ENCODE data around the gene OTX2. TPM values are rescaled to one million over a fixed set of nuclear protein-coding genes. Genes with fewer than 3 reads are reported as not detected.

OTX2 gene
- total RNA-seq, 1 donor from 2014 or later = 0.27 TPM

DNA sequence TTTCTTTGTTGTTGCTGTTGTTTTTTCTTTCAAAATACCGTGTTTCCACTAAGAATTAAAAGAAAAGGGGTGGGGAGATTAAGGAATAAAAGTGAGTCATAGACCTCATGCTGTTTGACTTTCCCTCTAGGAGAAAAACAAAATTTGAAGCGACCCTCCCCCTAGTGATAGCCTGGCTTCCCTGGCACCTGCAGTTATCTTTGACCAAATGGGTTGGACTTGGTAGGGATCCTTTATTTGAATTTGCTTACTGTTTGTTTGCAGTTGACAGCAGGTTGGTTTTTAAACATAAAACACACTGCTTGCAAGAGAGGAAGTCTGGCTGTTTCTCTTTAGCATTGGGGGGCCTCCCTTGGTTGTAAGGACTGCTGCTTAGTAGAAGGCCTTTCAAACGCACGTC lies 14.0 kb downstream of the OTX2 start:
- Mint-ChIP-seq H3K27me3 (ENCODE audit: low read depth) (peaks cover 93% of the 10 kb centered on the region), H3K4me3 (no peak overlapping the region), H3K4me1 (peaks cover 2% of the 10 kb centered on the region), H3K27ac (no peak overlapping the region), H3K36me3 (no peaks in the 10 kb centered on the region), H3K9me3 (no peaks in the 10 kb centered on the region)
- TF ChIP-seq, protein P1, sequence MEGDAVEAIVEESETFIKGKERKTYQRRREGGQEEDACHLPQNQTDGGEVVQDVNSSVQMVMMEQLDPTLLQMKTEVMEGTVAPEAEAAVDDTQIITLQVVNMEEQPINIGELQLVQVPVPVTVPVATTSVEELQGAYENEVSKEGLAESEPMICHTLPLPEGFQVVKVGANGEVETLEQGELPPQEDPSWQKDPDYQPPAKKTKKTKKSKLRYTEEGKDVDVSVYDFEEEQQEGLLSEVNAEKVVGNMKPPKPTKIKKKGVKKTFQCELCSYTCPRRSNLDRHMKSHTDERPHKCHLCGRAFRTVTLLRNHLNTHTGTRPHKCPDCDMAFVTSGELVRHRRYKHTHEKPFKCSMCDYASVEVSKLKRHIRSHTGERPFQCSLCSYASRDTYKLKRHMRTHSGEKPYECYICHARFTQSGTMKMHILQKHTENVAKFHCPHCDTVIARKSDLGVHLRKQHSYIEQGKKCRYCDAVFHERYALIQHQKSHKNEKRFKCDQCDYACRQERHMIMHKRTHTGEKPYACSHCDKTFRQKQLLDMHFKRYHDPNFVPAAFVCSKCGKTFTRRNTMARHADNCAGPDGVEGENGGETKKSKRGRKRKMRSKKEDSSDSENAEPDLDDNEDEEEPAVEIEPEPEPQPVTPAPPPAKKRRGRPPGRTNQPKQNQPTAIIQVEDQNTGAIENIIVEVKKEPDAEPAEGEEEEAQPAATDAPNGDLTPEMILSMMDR (IDR thresholded peaks at IDR 0.05; ENCODE audit: unreplicated experiment) = no peak
- no peak for DNase-seq (ENCODE audit: low spot score in 2 of 2, unreplicated experiment in 2 of 2)

DNA sequence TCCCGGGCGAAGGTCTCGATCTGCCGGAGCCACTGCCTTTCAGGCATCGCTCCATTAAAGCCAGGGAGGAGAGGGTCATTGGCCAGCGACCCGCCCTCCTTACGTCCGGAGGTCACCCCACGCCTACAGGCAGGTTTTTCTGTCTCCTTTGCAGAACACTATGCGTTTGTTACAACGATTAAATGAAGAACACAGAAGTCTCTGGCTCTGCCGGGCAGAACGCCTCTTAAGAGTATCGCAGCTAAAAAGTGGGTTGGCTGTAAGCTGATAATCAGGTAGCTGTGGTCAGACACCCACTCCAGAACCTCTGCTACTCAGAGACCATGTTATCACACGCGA lies 15.0 kb downstream of the OTX2 start:
- no peak overlapping the region for H3K4me3 Mint-ChIP-seq
- no peak for DNase-seq (ENCODE audit: low spot score in 2 of 2, unreplicated experiment in 2 of 2)
- no peaks in the 10 kb centered on the region for H3K36me3 Mint-ChIP-seq
- TF ChIP-seq, protein P1 (IDR thresholded peaks at IDR 0.05; ENCODE audit: unreplicated experiment) = no peak
- peaks cover 2% of the 10 kb centered on the region for H3K4me1 Mint-ChIP-seq
- no peaks in the 10 kb centered on the region for H3K9me3 Mint-ChIP-seq
- H3K27ac Mint-ChIP-seq = no peak overlapping the region
- H3K27me3 Mint-ChIP-seq (ENCODE audit: low read depth) = peaks cover 93% of the 10 kb centered on the region

DNA sequence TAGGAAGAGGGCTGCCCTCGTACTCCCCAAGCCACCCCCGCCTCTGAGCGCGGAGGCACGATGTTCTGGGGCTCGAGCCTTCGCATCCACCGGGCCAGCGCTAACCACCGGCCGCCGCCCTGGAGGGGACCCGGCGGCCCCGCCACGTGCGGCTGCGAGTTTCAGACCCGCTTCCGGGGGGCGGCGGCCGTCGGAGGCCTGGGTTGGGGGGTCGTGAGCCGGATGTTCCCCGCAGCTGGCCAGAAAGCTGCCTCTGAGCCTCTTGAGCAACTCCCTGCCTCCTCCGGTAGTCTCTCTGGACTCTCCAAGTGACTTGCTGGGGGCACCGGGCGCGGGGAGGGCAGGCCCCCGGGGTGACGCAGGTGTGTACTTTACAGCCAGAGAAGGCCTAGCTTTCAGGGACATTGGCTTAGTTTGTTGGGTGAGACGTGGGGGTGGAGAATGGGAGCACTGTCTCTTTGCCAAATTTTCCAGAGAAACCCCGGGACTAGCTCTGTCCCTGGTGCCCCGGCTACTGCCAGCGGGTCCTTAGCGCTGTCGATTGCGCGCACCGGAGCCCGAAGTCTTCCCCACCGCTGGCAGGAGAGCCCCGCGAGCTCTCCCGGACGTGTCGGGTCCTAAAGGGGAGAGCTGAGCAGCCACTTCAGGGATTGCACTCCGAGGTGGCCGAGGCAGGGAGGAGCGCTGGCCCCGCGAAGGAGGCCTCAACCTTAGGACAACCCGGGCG lies 15.6 kb downstream of the OTX2 start:
- Mint-ChIP-seq H3K4me1 (peaks cover 2% of the 10 kb centered on the region), H3K36me3 (no peaks in the 10 kb centered on the region), H3K9me3 (no peaks in the 10 kb centered on the region), H3K4me3 (no peak overlapping the region), H3K27me3 (ENCODE audit: low read depth) (peaks cover 93% of the 10 kb centered on the region), H3K27ac (no peak overlapping the region)
- DNase-seq (ENCODE audit: low spot score in 2 of 2, unreplicated experiment in 2 of 2) = peak in 1 of 2 experiments; percentile 56
- TF ChIP-seq, protein P1 (IDR thresholded peaks at IDR 0.05; ENCODE audit: unreplicated experiment) = no peak

DNA sequence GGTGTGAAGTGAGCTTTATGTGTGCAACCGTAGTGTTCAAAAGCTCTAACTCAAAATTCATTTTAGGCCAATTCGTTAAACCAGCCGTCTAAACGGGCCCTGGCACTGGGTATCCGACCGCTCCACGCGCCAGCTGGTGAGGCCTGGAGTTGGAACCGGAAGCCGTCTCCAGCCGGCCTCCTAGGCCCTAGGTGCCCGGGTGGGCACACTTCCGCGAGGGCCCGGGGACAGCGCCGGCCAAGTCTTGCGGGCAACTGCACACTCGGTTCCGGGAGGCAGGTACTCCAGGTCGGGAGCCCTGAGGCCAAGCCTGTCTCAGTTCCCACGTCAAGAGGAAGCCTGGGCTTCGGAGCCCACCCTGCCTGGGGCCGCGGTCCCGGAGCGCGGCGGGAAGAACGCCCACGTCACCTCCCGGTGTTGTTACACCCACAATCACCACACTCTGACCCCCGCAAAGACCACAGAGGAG lies 16.2 kb downstream of the OTX2 start:
- TF ChIP-seq, protein P1 (IDR thresholded peaks at IDR 0.05; ENCODE audit: unreplicated experiment) = no peak
- peaks cover 93% of the 10 kb centered on the region for H3K27me3 Mint-ChIP-seq (ENCODE audit: low read depth)
- no peaks in the 10 kb centered on the region for H3K36me3 Mint-ChIP-seq
- no peaks in the 10 kb centered on the region for H3K9me3 Mint-ChIP-seq
- H3K4me3 Mint-ChIP-seq = peak overlapping the region; percentile 33
- H3K4me1 Mint-ChIP-seq = peaks cover 2% of the 10 kb centered on the region
- DNase-seq (ENCODE audit: low spot score in 2 of 2, unreplicated experiment in 2 of 2) = no peak
- no peak overlapping the region for H3K27ac Mint-ChIP-seq

DNA sequence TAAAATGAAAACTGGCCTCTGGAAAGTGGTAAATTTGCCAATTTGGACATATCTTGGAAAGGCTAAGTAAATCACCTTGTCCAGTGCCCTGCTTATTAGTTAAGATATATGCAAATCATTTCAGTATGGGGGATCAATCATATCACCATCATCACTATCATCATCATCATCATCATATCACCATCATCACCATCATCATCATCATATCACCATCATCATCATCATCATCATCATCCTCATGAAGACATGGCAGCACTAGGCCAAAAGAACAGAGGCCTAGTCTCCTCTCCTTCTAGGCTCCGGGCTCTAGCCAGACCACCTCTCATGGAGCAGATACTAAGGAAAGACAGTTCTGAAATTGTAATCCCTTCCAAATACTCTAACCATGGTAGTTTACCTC lies 20.3 kb downstream of the OTX2 start:
- TF ChIP-seq, protein P1 (IDR thresholded peaks at IDR 0.05; ENCODE audit: unreplicated experiment) = no peak
- H3K27me3 Mint-ChIP-seq (ENCODE audit: low read depth) = peaks cover 97% of the 10 kb centered on the region
- H3K4me1 Mint-ChIP-seq = no peaks in the 10 kb centered on the region
- DNase-seq (ENCODE audit: low spot score in 2 of 2, unreplicated experiment in 2 of 2) = no peak
- no peaks in the 10 kb centered on the region for H3K36me3 Mint-ChIP-seq
- H3K27ac Mint-ChIP-seq = no peak overlapping the region
- H3K9me3 Mint-ChIP-seq = no peaks in the 10 kb centered on the region
- no peak overlapping the region for H3K4me3 Mint-ChIP-seq
